SK-N-MC (cell line): ENCODE results near the gene CXCL12.

Experiments
- DNase-seq: peaks from one replicate; pipeline ENCODE4 v3.0.0-alpha.2; 2011; ENCODE audit warnings: low read depth, low spot score
- H3K27ac ChIP-seq: fragments of 200-600 bp; sonication (generic); 2 replicates; pipeline ENCODE4 v1.5.1; 2016; ENCODE audit warnings: mixed run types
- H3K36me3 ChIP-seq: fragments of 200-600 bp; sonication (generic); 2 replicates; pipeline ENCODE4 v1.6.1; 2017; ENCODE audit warnings: antibody characterized with exemption, low read length, mixed read lengths; ENCODE audit not compliant: insufficient read depth
- H3K4me3 ChIP-seq: fragments of 200-600 bp; sonication (generic); 2 replicates; pipeline ENCODE4 v1.5.1; 2016
- H3K9ac ChIP-seq: fragments of 200-600 bp; sonication (generic); 2 replicates; pipeline ENCODE4 v1.8.0; 2017; ENCODE audit warnings: mixed run types, mixed read lengths; ENCODE audit not compliant: insufficient read length
- H3K9me3 ChIP-seq: fragments of 200-600 bp; sonication (generic); 2 replicates; pipeline ENCODE4 v1.6.1; 2017; ENCODE audit warnings: low read depth, mild to moderate bottlenecking, antibody characterized with exemption, low read length, moderate library complexity, mixed read lengths
- EZH2 ChIP-seq: fragments of 200-600 bp; sonication (generic); IDR thresholded peaks from one replicate; pipeline ENCODE4 v1.6.1; 2017; ENCODE audit warnings: antibody characterized with exemption
- FOXP2 ChIP-seq: optimal IDR thresholded peaks from 2 replicates; pipeline ENCODE3; 2011; ENCODE audit warnings: mild to moderate bottlenecking, moderate library complexity; ENCODE audit not compliant: insufficient read depth; ENCODE audit errors: extremely low read length, control extremely low read depth
- POLR2AphosphoS5 ChIP-seq: IDR thresholded peaks from 2 replicates; pipeline ENCODE4 v1.6.1; 2012; ENCODE audit warnings: mild to moderate bottlenecking, low read depth, low read length, borderline replicate concordance

CXCL12 gene

GRCh38 chr10:44376472-44377099 lies 8.3 kb downstream of the CXCL12 start:
- H3K9ac ChIP-seq = no peak overlapping the region
- no peak for DNase-seq
- H3K9me3 ChIP-seq = no peaks in the 10 kb centered on the region
- no peaks in the 10 kb centered on the region for H3K36me3 ChIP-seq
- TF ChIP-seq POLR2AphosphoS5 = no peak
- no peak for TF ChIP-seq FOXP2
- no peak for TF ChIP-seq EZH2
- no peak overlapping the region for H3K4me3 ChIP-seq
- no peak overlapping the region for H3K27ac ChIP-seq

GRCh38 chr10:44374155-44374554 lies 10.7 kb downstream of the CXCL12 start:
- Histone ChIP-seq H3K9me3 (no peaks in the 10 kb centered on the region), H3K36me3 (no peaks in the 10 kb centered on the region), H3K4me3 (no peak overlapping the region), H3K9ac (no peak overlapping the region), H3K27ac (no peak overlapping the region)
- DNase-seq = no peak
- no peak for TF ChIP-seq FOXP2
- no peak for TF ChIP-seq POLR2AphosphoS5
- no peak for TF ChIP-seq EZH2

GRCh38 chr10:44373341-44373995 lies 11.4 kb downstream of the CXCL12 start:
- H3K4me3 ChIP-seq = no peak overlapping the region
- no peak overlapping the region for H3K27ac ChIP-seq
- no peaks in the 10 kb centered on the region for H3K36me3 ChIP-seq
- H3K9ac ChIP-seq = no peak overlapping the region
- no peaks in the 10 kb centered on the region for H3K9me3 ChIP-seq
- TF ChIP-seq FOXP2 = no peak
- TF ChIP-seq POLR2AphosphoS5 = no peak
- TF ChIP-seq EZH2 = no peak
- no peak for DNase-seq

GRCh38 chr10:44372181-44372580 lies 12.7 kb downstream of the CXCL12 start:
- Histone ChIP-seq H3K4me3 (no peak overlapping the region), H3K9me3 (no peaks in the 10 kb centered on the region), H3K36me3 (no peaks in the 10 kb centered on the region), H3K27ac (no peak overlapping the region), H3K9ac (no peak overlapping the region)
- DNase-seq = no peak
- TF ChIP-seq EZH2 (no peak), FOXP2 (no peak), POLR2AphosphoS5 (no peak)

GRCh38 chr10:44370731-44371248 lies 14.1 kb downstream of the CXCL12 start:
- H3K36me3 ChIP-seq = no peaks in the 10 kb centered on the region
- no peak for TF ChIP-seq EZH2
- no peaks in the 10 kb centered on the region for H3K9me3 ChIP-seq
- no peak overlapping the region for H3K4me3 ChIP-seq
- H3K27ac ChIP-seq = no peak overlapping the region
- DNase-seq = no peak
- no peak overlapping the region for H3K9ac ChIP-seq

- TF ChIP-seq POLR2AphosphoS5 (no peak), EZH2 (no peak)
- no peaks in the 10 kb centered on the region for H3K9me3 ChIP-seq
- H3K4me3 ChIP-seq = no peak overlapping the region
- H3K36me3 ChIP-seq = no peaks in the 10 kb centered on the region
- no peak overlapping the region for H3K9ac ChIP-seq
- DNase-seq = no peak
- no peak overlapping the region for H3K27ac ChIP-seq
Observed at GRCh38 chr10:44369854-44370253, 15.0 kb downstream of the CXCL12 start.

- DNase-seq = no peak
- Histone ChIP-seq H3K9me3 (no peaks in the 10 kb centered on the region), H3K4me3 (no peak overlapping the region), H3K27ac (no peak overlapping the region), H3K36me3 (no peaks in the 10 kb centered on the region), H3K9ac (no peak overlapping the region)
- TF ChIP-seq EZH2 (no peak), POLR2AphosphoS5 (no peak), FOXP2 (no peak)
Observed at GRCh38 chr10:44369296-44369695, 15.6 kb downstream of the CXCL12 start.

DNA sequence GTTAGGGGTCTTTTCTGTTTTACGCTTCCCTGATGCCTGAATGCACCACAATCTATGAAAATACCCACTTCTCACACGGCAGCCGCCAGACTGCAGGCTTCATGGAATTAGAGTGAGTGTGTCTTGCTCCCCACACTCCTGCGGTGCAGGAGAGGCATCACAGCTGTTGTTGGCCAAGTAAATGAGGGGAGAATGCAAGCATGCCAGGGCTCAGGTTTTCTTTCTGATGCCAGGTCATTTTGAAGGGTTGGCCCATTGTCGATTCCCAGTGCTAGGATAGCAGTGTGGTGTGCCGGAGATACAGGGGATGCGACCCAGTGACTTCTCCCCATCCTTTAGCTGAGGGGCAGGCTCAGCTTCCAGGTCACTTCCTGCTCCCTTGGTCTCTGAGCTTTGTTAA lies 16.3 kb downstream of the CXCL12 start:
- H3K9me3 ChIP-seq = no peaks in the 10 kb centered on the region
- H3K36me3 ChIP-seq = no peaks in the 10 kb centered on the region
- TF ChIP-seq POLR2AphosphoS5 = no peak
- no peak for TF ChIP-seq FOXP2
- no peak for TF ChIP-seq EZH2
- no peak for DNase-seq
- no peak overlapping the region for H3K4me3 ChIP-seq
- H3K9ac ChIP-seq = no peak overlapping the region
- no peak overlapping the region for H3K27ac ChIP-seq

DNA sequence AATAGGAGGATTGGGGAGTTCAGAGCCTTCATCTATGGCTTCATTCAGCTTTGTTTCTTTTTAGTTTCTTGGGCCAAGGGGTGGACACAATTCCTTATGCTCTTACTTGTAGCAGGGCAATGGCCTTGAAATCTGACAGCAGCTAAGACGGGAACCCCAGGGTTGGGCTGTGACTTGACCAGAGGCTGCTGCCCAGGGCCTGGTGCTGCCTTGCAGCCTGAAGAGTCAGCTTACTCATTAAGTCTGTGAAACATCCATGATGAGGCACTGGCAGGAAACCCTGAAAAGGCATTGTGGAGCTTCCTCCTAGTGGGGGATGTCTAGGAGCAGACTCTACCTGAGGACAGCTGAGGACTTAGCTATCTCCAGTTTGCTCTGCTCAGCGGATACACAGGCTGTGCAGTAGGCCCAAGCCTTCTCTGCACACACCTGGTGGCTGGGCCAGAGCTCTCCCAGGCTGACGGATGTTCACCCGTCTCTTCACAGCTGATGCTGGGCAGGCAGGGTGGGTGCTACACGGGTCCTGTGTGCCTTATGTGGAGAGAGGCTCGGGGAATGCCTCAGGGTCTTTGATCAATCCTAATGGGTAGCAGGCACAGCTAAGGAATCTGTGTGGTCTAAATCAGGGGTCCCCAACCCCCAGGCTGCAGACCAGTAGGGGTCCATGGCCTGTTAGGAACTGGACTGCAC lies 17.8 kb downstream of the CXCL12 start:
- H3K36me3 ChIP-seq = no peaks in the 10 kb centered on the region
- no peak overlapping the region for H3K9ac ChIP-seq
- TF ChIP-seq FOXP2 (no peak), POLR2AphosphoS5 (no peak), EZH2 (no peak)
- H3K4me3 ChIP-seq = no peak overlapping the region
- H3K27ac ChIP-seq = no peak overlapping the region
- no peak for DNase-seq
- no peaks in the 10 kb centered on the region for H3K9me3 ChIP-seq
